GM21390 (cell line): ENCODE measurements around the gene VAV2.

ENCODE experiments used
- ATAC-seq: cut with Tn5 transposase; IDR thresholded peaks from one replicate; pipeline ENCODE4 v1.9.1; 2021; ENCODE audit not compliant: unreplicated experiment

Gene VAV2

DNA sequence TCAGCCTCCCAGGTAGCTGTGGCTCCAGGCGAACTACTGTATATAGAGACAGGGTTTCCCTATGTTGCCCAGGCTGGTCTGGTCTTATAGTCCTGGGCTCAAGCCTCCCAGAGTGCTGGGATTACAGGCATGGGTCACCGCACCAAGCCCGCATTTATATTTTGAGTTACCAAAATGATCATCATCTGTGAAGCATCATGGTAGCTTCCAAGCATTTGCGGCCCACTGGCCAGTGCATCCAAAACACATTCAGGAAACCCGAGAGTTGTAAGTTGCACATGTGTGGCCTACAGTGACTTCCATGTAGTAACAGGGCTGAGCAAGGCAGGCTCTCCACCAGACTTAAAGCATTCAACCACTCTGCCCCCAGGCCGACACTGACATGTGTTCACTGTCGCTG, 35.4 kb upstream of the VAV2 start:
- no peak for ATAC-seq

DNA sequence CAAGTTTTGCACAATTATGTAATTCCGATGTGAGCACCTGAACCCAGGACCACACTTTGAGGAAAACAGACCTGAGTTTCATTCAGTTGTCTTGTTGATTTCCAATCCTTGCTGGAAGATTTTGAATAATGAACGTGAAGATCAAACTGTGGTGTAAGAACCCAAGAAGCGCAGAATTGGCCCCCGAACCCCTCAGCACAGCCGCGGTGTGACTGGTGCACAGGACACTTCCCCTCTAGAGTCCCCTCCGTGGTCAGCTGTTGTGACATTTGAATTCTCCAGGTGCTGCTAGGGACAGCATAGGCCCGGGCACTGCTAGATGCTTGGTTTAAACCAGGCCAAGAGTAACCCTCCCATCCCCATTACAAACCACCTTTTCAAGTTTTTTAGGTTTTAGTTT, 34.9 kb upstream of the VAV2 start:
- ATAC-seq: no peak

DNA sequence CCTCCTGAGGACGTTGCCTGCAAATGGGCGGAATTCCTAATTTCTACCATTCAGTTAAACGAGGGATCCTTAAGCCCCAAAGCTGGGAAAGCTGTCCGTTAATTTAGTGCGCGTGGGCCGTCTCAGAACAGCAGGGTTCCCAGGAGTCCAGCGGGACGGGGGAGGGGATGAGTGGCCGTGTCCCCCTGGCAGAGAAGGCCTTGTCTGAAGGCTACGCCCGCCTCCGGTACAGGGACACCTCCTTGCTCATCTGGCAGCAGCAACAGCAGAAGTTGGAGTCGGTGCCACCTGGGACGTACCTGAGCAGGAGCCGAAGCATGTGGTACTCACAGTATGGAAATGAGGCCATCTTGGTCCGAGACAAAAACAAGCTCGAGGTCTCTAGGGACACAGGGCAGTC, 34.5 kb upstream of the VAV2 start:
- no peak for ATAC-seq

DNA sequence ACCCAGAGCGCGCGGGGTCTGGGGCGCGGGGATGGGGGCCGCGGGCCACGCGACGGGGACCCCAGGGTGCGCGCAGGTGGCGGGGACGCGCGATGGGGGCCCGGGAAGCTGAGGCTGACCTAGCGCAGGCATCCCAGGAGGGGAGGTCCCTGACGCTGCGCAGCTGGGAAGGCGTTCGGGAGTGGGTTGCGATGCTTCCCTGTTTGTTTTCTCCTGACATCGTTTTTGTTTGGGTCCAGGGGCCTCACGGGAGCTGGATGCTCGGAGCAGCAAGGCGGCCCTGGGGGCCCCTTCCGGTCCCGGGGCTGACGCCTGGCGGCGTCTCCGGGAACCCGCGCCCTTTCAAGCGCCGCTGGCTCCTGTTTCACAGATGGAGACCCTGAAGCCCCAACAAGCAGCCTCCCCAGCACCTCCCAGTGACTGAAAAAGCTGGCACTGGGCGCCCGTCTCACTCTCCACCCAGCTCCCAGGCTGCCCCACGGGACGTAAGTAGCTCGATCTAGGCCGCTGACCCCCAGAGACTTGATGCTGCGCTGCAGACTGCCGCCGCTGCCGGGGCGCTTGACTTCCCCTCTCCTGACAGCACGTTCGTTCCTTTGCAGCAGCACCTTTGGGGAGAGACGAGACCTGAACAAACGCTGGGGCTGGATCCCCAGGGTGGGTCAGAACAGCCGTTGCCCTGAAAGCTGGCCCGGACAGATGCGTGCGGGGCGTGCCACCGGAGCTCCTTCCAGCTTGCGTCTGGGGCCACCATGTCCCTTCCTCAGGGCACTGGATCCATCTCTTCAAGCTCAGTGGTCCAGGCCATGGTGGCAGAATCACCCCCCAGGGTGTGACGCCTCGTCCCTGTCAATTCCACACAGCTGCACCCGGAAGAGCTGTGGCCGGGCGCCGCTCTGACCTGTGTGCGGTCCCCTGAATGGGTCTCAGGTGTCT, 33.8 kb upstream of the VAV2 start:
- peak; percentile 41 for ATAC-seq

DNA sequence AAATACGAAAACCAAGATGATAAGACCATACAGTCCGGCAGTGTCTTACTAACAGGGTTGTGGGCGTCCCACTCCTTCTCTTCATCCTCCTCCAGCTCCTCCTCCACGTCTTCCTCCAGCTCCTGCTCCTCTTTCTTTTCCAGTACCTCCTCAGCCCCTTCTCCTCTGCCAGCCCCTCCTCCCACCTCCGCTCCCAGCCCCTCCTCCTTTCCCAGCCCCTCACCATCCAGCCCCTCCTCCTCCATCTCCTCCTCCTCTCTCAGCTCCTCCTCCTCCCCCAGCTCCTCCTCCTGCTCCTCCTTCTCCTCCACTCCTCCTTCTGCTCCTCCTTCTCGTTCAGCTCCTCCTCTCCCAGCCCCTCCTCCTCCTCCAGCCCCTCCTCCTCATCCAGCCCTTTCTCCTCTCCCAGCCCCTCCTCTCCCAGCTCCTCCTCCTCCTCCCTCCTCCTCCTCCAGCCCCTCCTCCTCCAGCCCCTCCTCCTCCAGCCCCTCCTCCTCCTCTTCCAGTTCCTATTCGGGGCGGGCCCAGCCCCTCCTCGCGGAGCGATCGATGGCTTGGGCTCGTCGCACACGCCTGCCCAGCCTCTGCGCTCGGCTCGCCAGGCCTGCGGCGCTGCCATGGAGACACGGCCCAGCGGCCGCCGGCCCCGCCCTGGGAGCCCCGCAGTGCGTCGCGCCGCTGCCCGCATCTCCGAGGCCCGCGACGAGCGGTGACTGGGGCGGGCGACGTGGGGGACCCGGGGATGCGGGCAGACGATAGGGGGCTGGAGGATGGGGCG, 32.9 kb upstream of the VAV2 start, which contains the start of gene BRD3OS:
BRD3OS (plus strand) TSS at position 654 of the 778 bp plus-strand sequence. CDS start 1,267 bp downstream, outside the sequence.
- peak; percentile 82 for ATAC-seq

DNA sequence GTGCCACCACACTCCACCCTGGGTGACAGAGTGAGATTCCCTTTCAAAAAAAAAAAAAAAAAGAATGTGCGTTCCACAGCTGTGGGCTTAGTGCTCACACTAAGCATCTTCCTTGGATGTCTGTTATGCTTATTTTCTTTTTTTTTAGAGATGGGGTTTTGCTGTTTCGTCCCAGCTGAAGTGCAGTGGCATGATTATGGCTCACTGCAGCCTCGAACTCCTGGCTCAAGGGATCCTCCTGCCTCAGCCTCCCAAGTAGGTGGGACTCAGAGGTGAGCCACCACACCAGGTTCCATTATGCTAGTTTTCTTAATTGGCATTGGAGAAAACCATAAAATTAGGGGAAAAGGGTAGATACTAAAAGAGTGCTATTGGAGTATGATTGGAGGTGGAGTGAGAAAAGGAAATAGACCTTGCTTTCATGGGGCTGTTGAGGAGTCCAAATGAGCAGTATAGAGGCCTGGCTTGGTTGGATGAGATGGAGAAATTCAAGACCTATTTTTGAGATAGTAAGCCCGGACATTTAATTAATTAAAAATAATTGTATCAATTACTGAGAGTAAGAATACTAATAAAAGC, 32.2 kb upstream of the VAV2 start:
- no peak for ATAC-seq

DNA sequence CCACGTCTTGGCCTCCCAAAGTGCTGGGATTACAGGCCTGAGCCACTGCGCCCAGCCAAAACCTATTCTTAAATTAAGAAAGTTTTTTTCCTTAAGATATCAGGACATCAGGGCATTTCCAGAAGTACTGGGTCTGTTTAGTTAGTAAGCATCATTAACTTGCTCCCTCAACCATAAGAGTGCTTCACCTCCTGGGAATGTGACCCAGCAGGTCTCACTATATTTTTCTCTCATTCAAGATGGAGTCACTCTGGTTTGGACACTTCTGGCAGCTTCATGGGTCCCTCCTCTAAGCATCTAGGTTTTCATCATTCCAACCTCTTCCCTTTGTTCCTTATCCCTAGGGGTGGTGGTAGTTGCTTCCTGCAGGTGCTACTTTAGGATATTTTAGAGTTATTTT, 22.8 kb upstream of the VAV2 start:
- ATAC-seq: no peak

DNA sequence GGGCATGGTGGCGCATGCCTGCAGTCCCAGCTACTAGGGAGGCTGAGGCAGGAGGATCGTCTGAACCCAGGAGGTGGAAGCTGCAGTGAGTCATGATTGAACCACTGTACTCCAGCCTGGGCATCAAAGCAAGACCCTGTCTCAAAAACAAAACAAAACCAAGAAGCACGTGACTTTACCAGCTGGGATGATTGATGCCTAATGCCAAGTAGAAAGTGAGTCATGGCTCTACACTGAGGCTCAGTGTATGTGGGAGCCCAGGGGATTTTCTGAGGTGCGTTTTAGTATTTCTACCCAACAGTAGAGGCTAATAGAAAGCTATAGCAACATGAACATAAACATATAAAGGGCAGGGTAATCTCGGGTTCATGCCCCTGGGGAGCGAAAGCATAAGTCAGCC, 19.3 kb upstream of the VAV2 start:
- no peak for ATAC-seq

DNA sequence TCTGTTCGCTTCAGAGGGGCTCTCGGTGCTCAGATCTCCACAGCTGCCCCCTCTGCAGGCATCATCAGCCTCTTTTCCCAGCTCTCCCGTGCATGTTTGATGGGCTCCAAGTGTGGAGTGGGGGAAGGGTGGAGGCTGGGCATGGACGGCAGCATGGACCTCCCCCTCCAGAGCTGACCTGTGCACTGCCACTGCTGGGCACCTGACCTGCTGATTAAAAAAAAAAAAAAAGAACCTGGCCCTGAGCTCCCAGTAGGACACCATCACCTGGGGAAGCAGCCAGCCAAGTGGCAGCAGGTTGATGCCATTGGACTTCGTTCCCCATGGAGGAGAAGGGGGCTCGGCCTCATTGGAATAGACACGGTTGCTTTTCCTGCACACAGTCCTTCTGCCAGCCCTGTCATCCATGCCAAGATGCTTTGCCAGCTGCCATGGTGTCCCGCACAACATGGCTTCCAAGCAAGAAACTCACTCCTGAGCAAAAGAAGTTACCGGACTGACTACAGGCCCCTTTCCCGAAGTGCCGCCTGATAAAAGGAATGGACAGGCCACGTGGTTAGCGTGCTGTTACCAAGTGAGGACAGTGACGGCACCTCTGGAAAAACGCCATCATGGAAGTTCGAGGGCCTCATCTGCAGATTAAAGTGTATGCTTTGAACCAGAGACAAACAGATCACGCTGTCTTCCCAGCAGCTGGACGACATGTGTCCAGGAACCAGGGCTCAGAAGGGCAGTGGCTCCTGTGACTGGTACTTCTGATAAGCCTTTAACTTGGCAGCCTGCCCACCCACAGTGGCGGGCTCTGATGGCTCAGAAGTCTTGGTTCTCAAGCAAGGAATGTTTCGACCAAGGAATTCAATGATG, 18.4 kb upstream of the VAV2 start:
- no peak for ATAC-seq

DNA sequence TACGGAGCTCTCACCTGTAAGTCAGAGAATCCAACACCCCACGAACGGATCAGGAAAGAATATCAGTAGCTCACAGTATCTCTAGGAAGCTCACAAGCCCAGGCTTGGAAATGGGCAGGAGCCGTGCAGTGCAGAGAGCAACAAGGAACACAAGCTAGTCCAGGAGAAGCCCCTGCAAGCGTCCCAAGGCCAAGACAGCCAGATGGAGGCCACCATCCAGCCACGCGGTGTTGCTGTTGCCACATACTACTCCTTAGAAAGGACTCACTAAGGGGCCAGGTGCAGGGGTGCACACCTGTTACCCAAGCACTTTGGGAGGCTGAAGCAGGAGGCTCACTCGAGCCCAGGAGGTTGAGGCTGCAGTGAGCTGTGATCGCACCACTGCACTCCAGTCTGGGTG, 15.4 kb upstream of the VAV2 start:
- ATAC-seq: no peak

DNA sequence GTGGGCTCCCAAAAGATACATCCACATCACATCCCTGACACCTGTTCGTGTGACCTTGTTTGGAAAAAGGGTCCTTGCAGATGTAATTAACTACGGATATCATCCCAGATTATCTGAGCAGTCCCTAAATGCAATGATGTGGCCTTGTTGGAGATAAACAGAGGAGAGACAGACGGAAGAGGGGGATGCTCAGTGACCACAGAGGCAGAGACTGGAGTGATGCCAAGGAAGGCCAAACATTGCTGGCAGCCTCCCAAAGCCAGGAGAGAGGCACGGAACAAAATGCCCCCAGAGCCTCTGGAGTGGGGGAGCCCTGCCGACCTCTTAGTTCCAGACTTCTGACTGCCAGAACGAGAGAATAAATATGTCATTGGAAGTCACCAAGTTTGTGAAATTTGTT, 15.0 kb upstream of the VAV2 start:
- ATAC-seq: no peak

DNA sequence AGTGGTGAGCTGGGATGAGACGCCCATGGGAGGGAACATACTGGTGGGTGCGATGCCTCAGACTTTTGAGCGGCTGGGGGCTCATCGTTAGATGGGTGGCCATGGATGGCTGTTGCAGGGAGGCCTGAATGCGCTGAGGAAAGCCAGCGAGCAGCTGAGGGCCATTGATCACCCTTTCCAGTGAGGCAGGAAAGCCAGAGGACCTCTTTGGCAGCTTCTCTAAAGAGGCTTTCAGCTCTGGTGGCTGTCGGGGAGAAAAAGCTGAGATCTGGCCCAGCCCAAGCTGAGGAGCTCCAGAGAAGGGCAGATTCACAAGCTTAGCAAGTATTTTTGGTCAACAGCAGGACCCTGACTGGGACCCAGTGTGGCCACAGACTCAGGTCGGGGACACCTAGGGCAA, 13.3 kb upstream of the VAV2 start:
- ATAC-seq: no peak

DNA sequence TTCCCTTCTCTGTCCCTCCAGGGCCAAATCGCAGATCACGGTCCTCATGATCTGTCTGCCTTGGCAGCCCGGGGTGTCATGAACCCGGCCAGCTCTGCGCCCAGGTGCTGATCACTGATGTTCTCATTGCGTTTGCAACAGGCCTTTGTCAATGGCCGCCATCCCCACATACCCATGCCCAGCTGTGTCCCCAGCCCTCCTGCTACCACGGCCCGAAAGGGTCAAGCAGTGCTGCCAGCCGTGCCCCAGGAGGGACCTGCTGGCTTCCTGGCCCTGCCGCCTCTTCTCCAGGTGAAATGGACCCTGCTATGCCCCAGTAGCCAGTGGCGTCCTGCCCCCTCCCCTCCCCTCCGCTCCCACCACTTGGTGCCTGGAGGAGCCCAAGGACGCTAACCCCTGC, 12.8 kb upstream of the VAV2 start:
- ATAC-seq: no peak

DNA sequence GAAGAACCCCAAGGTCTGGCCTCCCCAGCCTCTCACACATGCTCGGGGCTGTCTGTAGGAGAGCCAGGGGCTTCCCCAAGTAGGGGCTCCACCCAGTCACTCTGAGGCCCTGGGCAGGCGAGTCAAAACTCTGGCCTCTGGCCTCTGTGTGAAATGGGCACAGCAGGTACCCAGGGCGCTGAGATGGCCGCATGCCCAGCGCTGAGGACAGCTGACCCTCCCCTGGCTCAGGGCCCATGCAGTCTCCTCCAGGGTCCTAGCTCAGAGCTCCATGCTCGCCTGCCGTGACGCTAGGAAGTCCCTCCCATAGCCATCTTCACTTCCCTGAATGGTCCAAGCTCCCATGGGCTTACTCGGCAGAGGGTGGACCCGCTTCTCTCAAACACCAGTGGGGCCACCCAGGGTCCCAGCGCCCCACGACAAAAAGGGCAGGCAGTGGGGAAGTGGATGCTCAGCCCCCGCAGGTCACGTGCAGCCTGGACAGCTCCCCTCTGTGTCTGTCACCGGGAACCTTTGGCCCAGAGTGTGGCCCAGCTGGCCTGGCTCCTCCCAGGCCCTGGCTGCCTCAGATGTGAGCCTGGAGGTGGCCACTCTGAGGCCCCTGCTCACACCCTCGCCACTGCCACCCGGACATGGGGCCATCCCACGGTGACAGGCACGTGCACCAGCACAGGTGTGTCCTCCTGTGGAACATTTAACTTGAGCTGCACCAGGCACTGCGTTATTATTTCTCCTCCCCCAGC, 12.2 kb upstream of the VAV2 start:
- ATAC-seq: no peak

DNA sequence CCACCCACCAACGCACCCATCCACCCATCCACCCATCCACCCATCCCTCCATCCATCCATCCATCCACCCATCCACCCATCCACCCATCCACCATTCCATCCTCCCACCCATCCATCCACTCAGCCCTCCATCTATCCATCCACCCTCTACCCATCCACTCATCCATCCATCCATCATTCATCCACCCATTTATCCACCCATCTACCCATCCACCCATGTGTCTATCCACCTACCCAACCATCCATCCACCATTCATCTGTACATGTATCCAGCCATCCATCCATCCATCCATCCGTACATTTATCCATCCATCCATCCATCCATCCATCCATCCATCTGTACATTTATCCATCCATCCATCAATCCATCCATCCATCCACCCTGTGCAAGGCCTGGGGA, 11.1 kb upstream of the VAV2 start:
- no peak for ATAC-seq

DNA sequence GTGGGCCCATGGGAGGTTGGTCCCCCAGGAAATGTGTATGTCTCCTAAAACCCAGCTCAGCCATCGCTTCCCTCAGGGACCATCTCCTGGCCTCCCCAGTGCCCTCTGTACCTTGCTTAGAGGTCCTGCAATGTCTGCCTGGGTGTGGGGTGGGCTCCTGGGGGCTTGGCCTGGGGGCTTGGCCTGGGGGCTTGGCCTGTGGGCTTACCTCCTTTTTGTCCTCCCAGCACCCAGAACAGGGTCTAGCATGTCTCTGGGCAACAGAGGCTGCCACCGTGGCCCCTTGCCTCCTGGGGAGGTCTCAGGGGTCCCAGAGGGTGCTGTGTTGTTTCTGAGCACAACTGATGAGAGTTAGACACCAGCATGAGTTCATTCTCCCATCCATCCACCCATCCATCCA, 10.7 kb upstream of the VAV2 start:
- no peak for ATAC-seq

DNA sequence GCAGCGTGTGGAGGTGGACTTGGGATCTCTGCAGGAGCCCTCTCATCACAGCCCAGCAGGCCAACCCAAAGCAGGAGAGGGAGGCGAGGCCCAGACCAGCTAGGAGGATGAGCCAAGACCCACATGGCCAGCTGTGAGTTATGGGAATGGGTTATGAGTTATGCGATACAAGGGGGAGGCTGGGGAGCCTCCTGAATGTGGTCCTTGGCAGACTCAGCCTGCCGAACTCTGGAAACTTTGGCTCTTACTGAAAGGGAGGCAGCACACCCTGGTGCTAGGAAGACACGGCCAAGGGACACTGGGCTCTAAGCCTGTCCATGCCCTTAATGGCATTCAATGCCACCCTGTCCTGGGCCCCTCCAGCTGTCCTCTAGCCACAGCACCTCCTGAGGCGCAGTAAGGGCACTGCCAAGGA, 7.7 kb upstream of the VAV2 start:
- ATAC-seq: no peak

DNA sequence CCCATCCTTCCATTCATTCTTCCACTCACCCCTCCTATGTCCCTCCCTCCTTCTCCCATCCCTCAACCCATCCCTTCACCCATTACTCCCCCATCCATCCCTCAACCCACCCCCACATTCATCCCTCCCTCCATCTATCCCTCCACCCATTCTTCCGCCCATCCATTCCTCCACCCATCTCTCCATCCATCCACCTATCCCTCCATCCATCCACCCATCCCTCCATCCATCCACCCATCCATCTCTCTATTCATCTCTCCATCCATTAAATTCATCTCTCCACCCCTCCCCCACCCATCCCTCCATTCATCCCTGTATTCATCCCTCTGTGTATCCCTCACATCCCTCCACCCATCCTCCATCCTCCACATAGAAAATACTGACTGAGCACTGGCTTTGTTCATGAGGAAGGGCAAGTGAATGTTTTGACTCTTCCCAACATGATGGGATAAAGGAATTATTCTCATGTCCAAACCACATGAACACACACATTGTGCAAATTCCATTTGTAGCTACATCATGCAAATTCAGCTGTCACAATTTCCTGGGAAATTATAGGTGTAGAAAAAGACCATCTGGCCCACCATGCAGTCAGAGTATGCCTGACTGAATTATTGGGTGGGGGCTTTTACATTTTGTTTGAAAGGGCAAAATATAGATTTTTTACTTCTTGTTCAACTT, 6.9 kb upstream of the VAV2 start:
- ATAC-seq: no peak

DNA sequence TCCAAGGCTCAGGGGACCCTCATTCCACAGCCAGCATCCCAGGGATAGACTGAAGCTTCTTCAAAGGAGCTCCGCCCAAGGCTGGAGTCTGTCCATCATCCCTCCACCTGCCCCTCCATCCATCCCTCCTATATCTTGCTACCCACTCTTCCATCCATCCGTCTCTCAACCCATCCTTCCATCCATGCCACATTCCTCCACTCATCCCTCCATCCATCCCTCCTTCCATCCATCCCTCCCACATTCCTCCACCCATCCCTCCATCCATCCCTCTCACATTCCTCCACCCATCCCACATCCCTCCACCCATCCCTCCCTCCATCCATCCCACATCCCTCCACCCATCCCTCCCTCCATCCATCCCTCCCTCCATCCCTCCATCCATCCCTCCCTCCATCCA, 5.5 kb upstream of the VAV2 start:
- ATAC-seq: no peak
